Cerebellar cortex (tissue), 1 donor: ENCODE data around the gene BPIFB3.

Experiments
- DNase-seq: peaks from one replicate; pipeline ENCODE4 v3.0.0-alpha.2; 2015; ENCODE audit warnings: low spot score

Gene BPIFB3

DNA sequence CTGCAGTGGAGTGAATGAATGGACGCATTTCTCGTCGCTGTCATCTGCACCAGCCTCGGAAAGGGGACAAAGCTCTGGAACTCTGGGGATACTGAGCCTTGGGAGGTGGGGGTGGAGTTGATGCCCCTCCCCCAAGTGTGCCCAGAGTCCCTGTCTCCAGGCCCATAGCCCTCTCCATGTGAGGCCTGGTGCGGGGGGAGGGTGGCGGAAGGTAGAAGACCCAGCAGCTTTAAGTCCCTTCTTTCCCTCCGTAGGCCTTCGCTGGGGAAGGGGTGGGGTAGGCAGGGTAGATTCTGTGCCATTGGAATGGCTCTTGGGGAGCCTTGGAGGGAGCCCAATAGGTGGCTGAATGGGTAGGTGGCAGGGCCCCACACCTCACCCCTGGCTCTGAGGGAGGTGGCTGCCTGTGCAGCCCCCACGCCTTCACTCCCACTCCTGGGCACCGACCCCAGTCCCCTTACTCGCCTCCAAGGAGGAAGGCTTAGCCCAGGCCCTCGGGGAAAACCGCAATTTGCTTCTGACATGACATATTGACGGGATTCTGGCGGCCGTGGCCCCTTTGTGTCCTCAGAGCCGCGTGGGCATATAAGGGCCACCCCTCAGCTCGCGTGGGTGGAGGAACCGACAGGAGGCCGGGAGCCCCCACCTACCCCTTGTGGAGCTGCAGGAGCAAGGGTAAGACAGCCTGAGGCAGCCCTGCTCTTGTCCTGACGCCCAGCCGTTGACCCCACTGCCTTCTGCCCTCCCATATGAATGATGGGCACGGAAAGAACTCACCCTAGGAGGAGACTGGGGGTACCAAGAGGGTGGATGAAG, at the start of gene BPIFB3:
Gene BPIFB3, plus strand, starts transcription at position 613 of the 816 bp plus-strand sequence. CDS start 1,533 bp downstream, outside the sequence.
- no peak for DNase-seq

GRCh38 chr20:33004141-33004751, 49.5 kb upstream of the BPIFB3 start, which contains the start of gene SUN5:
Gene SUN5, minus strand, starts transcription at chr20:33004433. Its CDS starts 93 bp downstream, at chr20:33004340.
- no peak for DNase-seq

DNA sequence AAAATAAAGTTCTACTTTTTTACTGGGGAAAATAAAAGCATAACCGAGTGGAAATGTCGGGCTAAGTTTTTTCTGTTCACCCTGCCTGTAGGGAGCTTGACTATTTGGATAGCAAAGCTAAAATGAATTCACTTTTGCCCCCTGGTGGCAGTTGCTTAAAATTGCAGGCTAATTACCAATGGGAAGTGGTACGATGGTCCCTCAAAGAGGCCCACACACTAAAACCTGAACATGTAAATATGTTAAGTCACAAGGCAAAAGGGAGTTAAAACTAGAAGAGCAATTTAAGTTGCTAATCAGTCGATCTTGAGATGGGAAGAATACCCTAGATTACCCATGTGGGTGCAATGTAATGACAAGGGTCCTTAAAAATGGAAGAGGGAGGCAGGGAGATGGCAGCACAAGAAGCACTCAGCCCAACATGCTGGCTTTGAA, 48.6 kb upstream of the BPIFB3 start:
- peak; percentile 20 for DNase-seq

DNA sequence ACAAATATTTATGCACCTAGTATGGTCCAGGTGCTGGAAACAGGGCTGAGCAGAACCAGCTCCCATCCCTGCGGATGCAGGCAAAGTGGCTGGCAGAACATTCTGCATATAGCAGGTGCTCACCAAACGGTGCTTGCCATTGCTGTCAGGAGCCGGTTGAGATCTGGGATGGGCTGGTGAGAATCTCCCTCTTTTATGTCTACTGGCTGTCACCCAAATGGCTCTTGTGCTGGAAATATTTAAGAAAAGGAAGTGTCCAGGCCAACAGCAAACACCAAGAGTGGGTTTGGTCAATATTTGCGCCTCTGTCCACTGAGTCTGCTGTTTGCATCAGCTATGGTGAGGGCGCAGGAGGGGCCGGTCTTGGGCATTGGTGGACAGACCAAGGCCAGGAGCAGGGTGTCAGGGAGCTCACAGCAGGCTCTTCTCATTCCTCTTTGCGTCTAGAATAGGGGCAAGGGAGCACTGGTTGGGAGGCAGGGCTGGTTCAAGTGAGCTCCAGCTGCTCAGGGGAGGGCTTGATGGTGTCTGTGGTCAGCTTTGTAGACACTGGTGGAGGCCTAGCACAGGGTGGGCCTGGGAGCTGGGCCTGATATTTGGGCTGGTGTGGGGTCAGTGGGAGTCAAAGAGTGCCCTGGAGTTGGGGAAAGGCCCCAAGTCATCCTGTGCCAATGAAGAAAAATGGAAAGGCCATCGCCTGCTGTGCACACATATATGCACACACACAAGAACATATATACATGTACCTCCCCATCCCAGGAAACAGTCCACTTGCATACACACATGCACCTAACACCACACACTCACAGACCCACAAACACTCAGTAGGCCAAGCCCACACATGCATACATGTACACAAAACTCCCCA, 47.6 kb upstream of the BPIFB3 start:
- no peak for DNase-seq

DNA sequence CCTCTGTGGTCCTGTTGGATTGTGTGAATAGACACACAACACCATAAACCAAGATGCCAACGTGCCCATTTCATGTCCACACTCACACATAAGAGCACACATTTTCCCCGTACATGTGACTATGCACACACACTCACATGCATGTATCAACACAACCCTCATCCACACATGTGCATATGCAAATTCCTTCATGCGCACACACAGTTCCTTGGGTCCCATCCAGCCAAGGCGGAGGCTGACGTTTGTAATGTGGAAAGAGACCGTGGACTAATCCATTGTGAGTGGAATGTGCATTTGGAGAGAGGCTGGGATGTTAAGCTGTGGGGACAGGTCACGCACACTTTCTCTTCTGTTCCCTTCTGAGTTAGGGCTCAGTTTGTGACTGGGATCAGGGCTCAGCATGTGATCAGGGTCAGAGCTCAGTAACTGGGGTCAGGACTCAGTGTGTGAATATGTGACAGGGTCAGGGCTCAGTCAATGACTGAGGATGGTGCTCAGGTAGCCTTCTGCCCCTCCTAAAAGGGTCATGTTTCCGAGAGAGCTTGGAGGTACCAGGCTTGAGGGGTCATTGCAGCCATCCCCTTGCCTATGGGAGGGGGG, 46.8 kb upstream of the BPIFB3 start:
- DNase-seq, result no peak

GRCh38 chr20:33007376-33008335, 46.0 kb upstream of the BPIFB3 start, which contains the start of gene BPIFB2:
Gene BPIFB2, plus strand, starts transcription at chr20:33007704. Its CDS starts 871 bp downstream, at chr20:33008575.
- no peak for DNase-seq

DNA sequence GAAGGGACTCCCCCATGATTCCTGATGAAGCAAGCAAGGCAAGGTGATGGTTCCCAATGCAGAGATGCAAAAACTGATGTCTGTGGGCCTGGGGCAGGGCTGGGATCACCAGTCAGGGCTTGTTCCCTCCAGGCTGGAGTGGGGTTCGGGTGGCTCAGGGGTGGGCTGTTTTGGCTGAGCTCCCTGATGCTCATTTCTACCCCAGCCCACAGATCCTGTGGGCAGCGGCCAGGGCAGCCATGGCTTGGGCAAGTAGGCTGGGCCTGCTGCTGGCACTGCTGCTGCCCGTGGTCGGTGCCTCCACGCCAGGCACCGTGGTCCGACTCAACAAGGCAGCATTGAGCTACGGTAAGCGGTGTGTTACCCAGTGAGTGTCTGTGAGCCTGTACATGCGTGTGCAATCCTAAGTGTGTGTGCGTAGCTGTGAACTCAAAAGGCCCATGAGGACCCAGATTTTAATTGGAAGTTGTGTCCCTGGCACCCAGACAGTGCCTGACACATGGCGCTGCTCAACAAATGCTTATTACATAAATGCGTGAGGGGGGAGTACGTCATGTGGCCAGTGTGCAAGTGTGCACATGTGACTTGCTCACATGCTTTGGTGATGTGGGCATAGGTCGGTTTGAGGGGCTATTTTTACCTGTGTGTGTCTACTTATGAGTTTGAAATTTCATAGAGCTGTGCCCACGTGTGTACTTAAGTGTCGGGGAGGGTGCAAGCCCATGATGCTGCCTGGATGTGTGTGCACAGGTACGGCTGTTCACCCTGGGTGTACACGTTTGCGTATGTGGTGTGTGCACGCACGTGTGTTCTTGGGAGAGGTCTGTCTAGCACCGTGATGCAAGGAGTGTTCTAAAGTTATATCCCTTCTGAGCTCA, 45.1 kb upstream of the BPIFB3 start:
- DNase-seq, result no peak

- DNase-seq, result no peak
Measured at GRCh38 chr20:33009214-33010132, 44.2 kb upstream of the BPIFB3 start.

GRCh38 chr20:33010133-33010504, 43.6 kb upstream of the BPIFB3 start:
- no peak for DNase-seq

- DNase-seq, result no peak
Measured at GRCh38 chr20:33010674-33011449, 42.8 kb upstream of the BPIFB3 start.

- no peak for DNase-seq
Measured at GRCh38 chr20:33012327-33013189, 41.1 kb upstream of the BPIFB3 start.

DNA sequence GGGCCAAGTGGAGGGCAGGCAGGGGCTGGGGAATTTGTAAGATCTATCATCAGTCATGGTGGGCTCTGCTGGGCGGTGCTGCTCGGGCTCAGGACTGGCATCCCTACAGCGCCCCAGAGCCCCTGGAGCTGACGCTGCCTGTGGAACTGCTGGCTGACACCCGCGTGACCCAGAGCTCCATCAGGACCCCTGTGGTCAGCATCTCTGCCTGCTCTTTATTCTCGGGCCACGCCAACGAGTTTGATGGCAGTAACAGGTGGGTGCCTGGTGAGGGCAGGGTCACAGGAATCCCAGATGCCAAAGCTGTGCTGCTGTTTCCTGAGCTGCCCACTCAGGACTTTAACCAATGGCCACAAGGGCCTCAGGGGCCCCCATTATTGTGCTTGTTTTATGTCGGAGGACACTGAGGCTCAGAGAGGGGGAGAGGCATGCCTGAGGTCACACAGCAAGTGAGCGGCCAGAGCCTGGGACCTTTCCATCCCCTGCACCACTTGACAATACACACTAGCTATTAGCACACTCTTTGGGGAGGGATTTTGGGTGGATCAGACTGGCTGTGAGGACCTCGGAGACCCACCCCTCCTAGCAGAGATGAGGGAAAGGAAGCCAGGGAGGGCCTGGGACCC, 39.9 kb upstream of the BPIFB3 start:
- DNase-seq, result no peak

- DNase-seq, result no peak
Measured at GRCh38 chr20:33014336-33015113, 39.2 kb upstream of the BPIFB3 start.

GRCh38 chr20:33015114-33015484, 38.6 kb upstream of the BPIFB3 start:
- no peak for DNase-seq

GRCh38 chr20:33015700-33016580, 37.8 kb upstream of the BPIFB3 start:
- no peak for DNase-seq
